Lower leg skin (tissue), 4 donors: Measurements from ENCODE around the gene KLHL25. TPM values are rescaled to one million over a fixed set of nuclear protein-coding genes. Genes with fewer than 3 reads are reported as not detected.

Experiments
- DNase-seq, 2 donors: peaks; one replicate each; pipeline ENCODE4 v3.0.0-alpha.2; 2019; ENCODE audit warnings: low spot score in 2 of 2
- H3K4me3 ChIP-seq: fragments of 200-600 bp; sonication (generic); 2 replicates; pipeline ENCODE4 v1.5.1; 2017; ENCODE audit warnings: mild to moderate bottlenecking, low read depth; ENCODE audit not compliant: poor library complexity, severe bottlenecking
- CTCF ChIP-seq, 3 donors: fragments of 450-650 bp; IDR thresholded peaks; one replicate each; pipeline ENCODE4 v1.5.1; 2016; ENCODE audit warnings: antibody characterized with exemption in 3 of 3, mild to moderate bottlenecking in 3 of 3, moderate library complexity in 2 of 3
- POLR2A ChIP-seq, 2 donors: fragments of 450-650 bp; IDR thresholded peaks; one replicate each; pipeline ENCODE4 v1.6.1; 2016 to 2017; ENCODE audit warnings: antibody characterized with exemption in 2 of 2, mild to moderate bottlenecking in 1 of 2, moderate library complexity in 1 of 2
- WGBS, 2 donors: methylation state at CpG; one replicate each; pipeline ENCODE4 v1.1.5; 2018; 5-methylcytosine and 5-hydroxymethylcytosine counted together
- intact Hi-C: fragments of 100-400 bp; cut with DNase I; formaldehyde crosslinking; loops from one replicate; pipeline ENCODE4 v1.15.0; 2023; ENCODE audit warnings: low total_unique reads
- total RNA-seq, 4 donors: library from RNA; depleted of rRNA; stranded (reverse); fragments of >200 nt; gene quantifications; one replicate each; pipeline ENCODE4 v1.1.0, GENCODE V29; 2016

The KLHL25 gene
- total RNA-seq, result 10 to 100 TPM; 13.9 to 29.0 (median 21.4) TPM

- DNase-seq, result peak; percentile 94 to 99
- 0% methylated on average over 26 to 51 of the region's 71 CpGs for WGBS, 2 donors
- H3K4me3 ChIP-seq, result peak within 1 kb of the TSS; percentile 79
- TF ChIP-seq CTCF (IDR thresholded peaks at IDR 0.05) (no peak), POLR2A (IDR thresholded peaks at IDR 0.05) (peak in 1 of 2 donors; percentile 15)
- intact Hi-C loops, result no loop called here
Observed at GRCh38 chr15:85794598-85795336, at the start of gene KLHL25. Gene KLHL25 (minus strand): TSS chr15:85794925. CDS start chr15:85769810, 25,115 bp downstream.

GRCh38 chr15:85840802-85841152 is 46.1 kb upstream of the KLHL25 start:
- TF ChIP-seq CTCF (IDR thresholded peaks at IDR 0.05), result no peak
- TF ChIP-seq POLR2A (IDR thresholded peaks at IDR 0.05), result no peak
- no peak for DNase-seq
- WGBS, 2 donors, result 0% methylated on average over 8 of the region's 8 CpGs
- intact Hi-C loops, result loop anchor here (5.0 kb wide), 1 partner anchor 108 kb away; no protein-coding TSS in a partner anchor
- no peak overlapping the region for H3K4me3 ChIP-seq

GRCh38 chr15:85840079-85840801 is 45.5 kb upstream of the KLHL25 start:
- 11% methylated on average over 32 of the region's 32 CpGs for WGBS, 2 donors
- intact Hi-C loops, result loop anchor here (5.0 kb wide), 1 partner anchor 108 kb away; no protein-coding TSS in a partner anchor
- no peak overlapping the region for H3K4me3 ChIP-seq
- DNase-seq, result peak; percentile 71 to 96
- peak in 2 of 3 donors; percentile 21 to 86 for TF ChIP-seq CTCF (IDR thresholded peaks at IDR 0.05)
- no peak for TF ChIP-seq POLR2A (IDR thresholded peaks at IDR 0.05)

GRCh38 chr15:85839643-85840042 is 44.9 kb upstream of the KLHL25 start:
- intact Hi-C loops, result loop anchor here (5.0 kb wide), 1 partner anchor 107 kb away; no protein-coding TSS in a partner anchor
- TF ChIP-seq POLR2A (IDR thresholded peaks at IDR 0.05), result no peak
- TF ChIP-seq CTCF (IDR thresholded peaks at IDR 0.05), result no peak

GRCh38 chr15:85838655-85839054 is 43.9 kb upstream of the KLHL25 start:
- intact Hi-C loops, result no loop called here
- DNase-seq, result no peak
- TF ChIP-seq POLR2A (IDR thresholded peaks at IDR 0.05), result no peak
- H3K4me3 ChIP-seq, result no peak overlapping the region
- 59 to 78% methylated on average over 8 of the region's 8 CpGs for WGBS, 2 donors

More at GRCh38 chr15:85839643-85840042, 44.9 kb upstream of the KLHL25 start:
- DNase-seq, result no peak
- no peak overlapping the region for H3K4me3 ChIP-seq
- WGBS, 2 donors, result 90 to 100% methylated on average over 2 of the region's 2 CpGs

- no peak overlapping the region for H3K4me3 ChIP-seq
- no peak for DNase-seq
- WGBS, 2 donors, result 44 to 51% methylated on average over 2 of the region's 2 CpGs
- no peak for TF ChIP-seq CTCF (IDR thresholded peaks at IDR 0.05)
- no peak for TF ChIP-seq POLR2A (IDR thresholded peaks at IDR 0.05)
- intact Hi-C loops, result no loop called here
Observed at GRCh38 chr15:85837881-85838280, 43.2 kb upstream of the KLHL25 start.
